VCaP (cell line): ENCODE results near the gene ZNF789.

Source experiments
- H3K27ac ChIP-seq: fragments of 450-650 bp; 2 replicates; pipeline ENCODE4 v1.5.1; 2017
- CTCF ChIP-seq: fragments of 450-650 bp; conservative IDR thresholded peaks from 2 replicates; pipeline ENCODE4 v1.5.1; 2017; ENCODE audit warnings: mild to moderate bottlenecking, moderate library complexity

The ZNF789 gene

GRCh38 chr7:99472561-99473314 lies at the start of gene ZNF789:
ZNF789 (plus strand) TSS chr7:99472890; CDS start chr7:99476457, 3,567 bp downstream.
- no peak for TF ChIP-seq CTCF

GRCh38 chr7:99424932-99425730 lies 47.6 kb upstream of the ZNF789 start:
- no peak overlapping the region for H3K27ac ChIP-seq
- no peak for TF ChIP-seq CTCF

More at GRCh38 chr7:99472561-99473314, at the start of gene ZNF789:
- peak within 1 kb of the TSS; percentile 87 for H3K27ac ChIP-seq

- no peak overlapping the region for H3K27ac ChIP-seq
Measured at GRCh38 chr7:99428972-99429566, 43.6 kb upstream of the ZNF789 start.

GRCh38 chr7:99429756-99430155 lies 42.9 kb upstream of the ZNF789 start:
- no peak for TF ChIP-seq CTCF
- H3K27ac ChIP-seq, result no peak overlapping the region

More at GRCh38 chr7:99428972-99429566, 43.6 kb upstream of the ZNF789 start:
- TF ChIP-seq CTCF, result no peak

GRCh38 chr7:99431756-99432540 lies 40.7 kb upstream of the ZNF789 start:
- peak overlapping the region; percentile 38; the same call in 1 of the 2 replicates for H3K27ac ChIP-seq

GRCh38 chr7:99433158-99433557 lies 39.5 kb upstream of the ZNF789 start:
- H3K27ac ChIP-seq, result 0 out of 2 replicates have a peak overlapping the region, but pooled peaks have one; percentile 38
- TF ChIP-seq CTCF, result no peak

- H3K27ac ChIP-seq, result peak overlapping the region; percentile 94
- no peak for TF ChIP-seq CTCF
Measured at GRCh38 chr7:99437946-99438572, 34.6 kb upstream of the ZNF789 start.
